Dedifferentiated amniotic fluid mesenchymal stem cell (primary cell): Measurements from ENCODE around the gene CYLC1.
A peak's percentile ranks its signal among the peaks of the same experiment; 100 is the strongest.

Source experiments
- DNase-seq: peaks from one replicate; pipeline ENCODE4 v3.0.0-alpha.2; 2016; ENCODE audit errors: extremely low spot score

Gene CYLC1, protein sequence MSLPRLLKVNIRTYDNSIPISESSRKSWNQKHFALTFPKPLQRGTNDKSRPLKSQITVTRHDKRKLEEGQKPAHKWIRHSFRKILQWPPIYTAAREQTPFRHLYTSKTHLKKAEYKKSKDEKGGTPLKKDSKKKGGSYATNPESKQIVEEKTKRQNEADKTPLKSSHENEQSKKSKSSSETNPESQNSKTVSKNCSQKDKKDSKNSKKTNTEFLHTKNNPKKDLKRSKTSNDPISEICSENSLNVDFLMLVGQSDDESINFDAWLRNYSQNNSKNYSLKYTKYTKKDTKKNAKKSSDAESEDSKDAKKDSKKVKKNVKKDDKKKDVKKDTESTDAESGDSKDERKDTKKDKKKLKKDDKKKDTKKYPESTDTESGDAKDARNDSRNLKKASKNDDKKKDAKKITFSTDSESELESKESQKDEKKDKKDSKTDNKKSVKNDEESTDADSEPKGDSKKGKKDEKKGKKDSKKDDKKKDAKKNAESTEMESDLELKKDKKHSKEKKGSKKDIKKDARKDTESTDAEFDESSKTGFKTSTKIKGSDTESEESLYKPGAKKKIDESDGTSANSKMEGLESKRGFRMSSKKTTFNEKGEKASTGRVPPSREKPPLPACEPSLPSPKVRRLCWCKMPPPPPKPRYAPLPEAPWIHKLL

DNA sequence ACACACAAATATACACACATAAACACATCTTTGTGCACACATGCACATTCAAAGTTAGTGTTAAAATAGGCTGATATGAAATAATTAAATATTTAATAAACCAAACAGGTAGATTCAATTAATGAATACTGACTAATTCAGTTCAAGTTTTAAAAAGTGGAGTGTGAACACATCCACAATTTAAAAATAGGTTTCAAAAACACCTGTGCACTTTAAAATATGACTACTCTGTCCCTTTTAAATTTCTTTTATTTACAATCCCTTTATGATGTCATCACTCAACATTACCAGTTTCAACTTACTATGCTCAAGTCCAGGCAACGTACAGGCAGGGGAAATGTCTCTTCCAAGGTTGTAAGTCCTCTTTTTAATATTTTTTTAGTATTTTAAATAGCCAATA is at the start of gene CYLC1:
CYLC1 (plus strand) TSS at position 301 of the 400 bp plus-strand sequence; CDS start at position 338, 37 bp downstream.
- DNase-seq: no peak

DNA sequence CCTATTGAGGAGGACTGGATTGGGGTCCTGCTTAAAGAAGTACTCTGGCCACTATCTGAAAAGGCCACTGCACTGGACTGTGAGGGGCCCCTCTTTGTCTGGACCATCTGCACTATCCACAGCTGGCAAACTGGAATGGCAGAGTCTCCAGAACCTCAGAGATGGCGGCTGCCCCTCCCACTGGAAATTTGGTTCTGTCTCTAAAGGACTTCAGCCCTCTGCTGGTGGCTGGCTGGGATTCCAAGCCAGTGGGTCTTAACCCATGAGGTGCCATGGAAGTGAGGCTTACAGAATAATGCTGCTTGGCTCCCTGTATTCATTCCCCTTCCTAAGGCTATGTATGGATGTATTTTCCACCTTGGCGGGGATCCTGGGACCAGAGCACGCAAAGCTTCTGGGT is 41.6 kb upstream of the CYLC1 start:
- no peak for DNase-seq

- DNase-seq: no peak
Measured at GRCh38 chrX:83829874-83830273, 31.1 kb upstream of the CYLC1 start.

GRCh38 chrX:83845397-83845796 is 15.5 kb upstream of the CYLC1 start:
- DNase-seq: no peak

GRCh38 chrX:83847339-83847738 is 13.6 kb upstream of the CYLC1 start:
- no peak for DNase-seq

GRCh38 chrX:83888585-83888984 is 27.6 kb downstream of the CYLC1 start:
- no peak for DNase-seq

DNA sequence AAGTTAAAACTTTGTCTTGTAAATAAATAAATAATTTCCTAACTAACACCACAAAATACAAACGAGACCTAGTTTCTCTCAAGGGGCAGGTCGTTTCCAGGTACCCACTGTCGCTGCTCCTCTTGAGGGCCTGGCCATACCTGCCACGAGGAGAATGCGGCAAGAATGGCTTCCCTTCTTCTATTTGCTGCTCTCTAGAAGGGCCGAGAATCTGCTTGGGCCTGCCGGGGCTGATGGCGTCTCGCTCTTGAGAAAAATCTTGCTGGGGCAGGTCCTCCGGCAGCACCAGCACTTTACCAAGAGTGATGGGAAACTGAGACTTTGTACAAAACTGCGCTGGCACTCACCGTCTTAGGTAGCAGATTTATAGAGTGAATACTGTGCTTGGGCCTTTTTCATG is 31.5 kb downstream of the CYLC1 start:
- no peak for DNase-seq

- no peak for DNase-seq
Measured at GRCh38 chrX:83906921-83907320, 46.0 kb downstream of the CYLC1 start.

DNA sequence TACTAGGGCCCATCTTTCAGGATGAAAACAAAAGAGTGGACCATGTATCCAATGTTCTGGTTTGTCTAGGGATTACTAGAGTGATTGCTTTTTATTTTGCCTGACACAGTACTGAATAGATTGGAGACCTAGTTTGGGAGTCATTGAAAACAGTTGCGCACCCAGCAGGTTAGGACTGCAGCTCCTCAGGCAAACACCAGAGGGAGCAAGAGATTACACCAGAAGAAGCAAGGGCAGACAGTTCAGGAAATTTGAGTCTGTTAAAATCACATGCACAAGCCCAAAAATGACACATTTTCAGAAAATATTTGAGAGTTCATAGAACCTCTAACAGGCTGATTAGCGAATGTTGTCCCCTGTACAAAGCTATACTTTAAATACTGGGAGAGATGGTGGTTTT is 55.6 kb downstream of the CYLC1 start:
- peak; percentile 19 for DNase-seq

GRCh38 chrX:83934220-83934619 is 73.3 kb downstream of the CYLC1 start:
- DNase-seq: no peak
